NCI-H2196 (cell line): ENCODE measurements around the gene ASF1A.

Experiments
- DNase-seq: peaks from one replicate; lab custom pipeline; 2025; ENCODE audit not compliant: unreplicated experiment; lab: John Stamatoyannopoulos, UW

ASF1A gene

GRCh38 chr6:118912646-118913045, 18.7 kb downstream of the ASF1A start:
- DNase-seq, result no peak

- DNase-seq, result no peak
These were observed 19.2 kb downstream of the ASF1A start for GRCh38 chr6:118913161-118913560.

GRCh38 chr6:118914598-118914997, 20.6 kb downstream of the ASF1A start:
- DNase-seq, result no peak

- DNase-seq, result no peak
These were observed 23.8 kb downstream of the ASF1A start for GRCh38 chr6:118917546-118918328.

- no peak for DNase-seq
These were observed 24.4 kb downstream of the ASF1A start for GRCh38 chr6:118918329-118918725.

- DNase-seq, result no peak
These were observed 27.1 kb downstream of the ASF1A start for GRCh38 chr6:118921084-118921483.

GRCh38 chr6:118923035-118923434, 29.1 kb downstream of the ASF1A start:
- DNase-seq, result no peak

GRCh38 chr6:118930680-118931079, 36.7 kb downstream of the ASF1A start:
- DNase-seq, result no peak

- DNase-seq, result no peak
These were observed 37.5 kb downstream of the ASF1A start for GRCh38 chr6:118931436-118931835.

GRCh38 chr6:118932421-118932820, 38.5 kb downstream of the ASF1A start:
- no peak for DNase-seq

GRCh38 chr6:118933855-118934460, 40.0 kb downstream of the ASF1A start:
- no peak for DNase-seq

GRCh38 chr6:118934461-118935330, 40.7 kb downstream of the ASF1A start, which contains the start of gene MCM9:
Gene MCM9, minus strand, starts transcription at chr6:118935159. Its CDS starts 3,436 bp downstream, at chr6:118931723.
- DNase-seq, result peak; percentile 92

GRCh38 chr6:118935331-118935668, 41.3 kb downstream of the ASF1A start:
- DNase-seq, result no peak

GRCh38 chr6:118935978-118936703, 42.2 kb downstream of the ASF1A start:
- DNase-seq, result no peak

GRCh38 chr6:118939683-118940082, 45.7 kb downstream of the ASF1A start:
- no peak for DNase-seq

- DNase-seq, result no peak
These were observed 46.8 kb downstream of the ASF1A start for GRCh38 chr6:118940770-118941169.

GRCh38 chr6:118945217-118945616, 51.3 kb downstream of the ASF1A start:
- no peak for DNase-seq

- no peak for DNase-seq
These were observed 58.7 kb downstream of the ASF1A start for GRCh38 chr6:118952683-118953082.

- DNase-seq, result no peak
These were observed 59.4 kb downstream of the ASF1A start for GRCh38 chr6:118953391-118953790.
